Right atrium auricular region (tissue), 2 donors: ENCODE measurements around the gene DUS1L. TPM values are rescaled to one million over a fixed set of nuclear protein-coding genes. Genes with fewer than 3 reads are reported as not detected.

Experiments
- DNase-seq: peaks from one replicate; pipeline ENCODE4 v3.0.0-alpha.2; 2019; ENCODE audit warnings: low spot score
- H3K27ac ChIP-seq, 2 donors: fragments of 200-600 bp; sonication (generic); 1 replicate in 1 of 2; 2 replicates in 1 of 2; pipeline ENCODE4 v1.5.1; 2016 to 2019
- H3K27me3 ChIP-seq, 2 donors: fragments of 200-600 bp; sonication (generic); one replicate each; pipeline versions ENCODE4 v1.5.1 to v1.6.0; 2017 to 2019
- H3K36me3 ChIP-seq: fragments of 200-600 bp; sonication (generic); one replicate; pipeline ENCODE4 v1.5.1; 2016
- H3K4me1 ChIP-seq, 2 donors: fragments of 200-600 bp; sonication (generic); one replicate each; pipeline versions ENCODE4 v1.5.1 to v1.6.0; 2017 to 2019
- H3K4me3 ChIP-seq, 2 donors: fragments of 200-600 bp; sonication (generic); 1 replicate in 1 of 2; 2 replicates in 1 of 2; pipeline ENCODE4 v1.5.1; 2017 to 2019; ENCODE audit warnings: mild to moderate bottlenecking in 1 of 2, moderate library complexity in 1 of 2
- H3K9me3 ChIP-seq, 2 donors: fragments of 200-600 bp; sonication (generic); one replicate each; pipeline ENCODE4 v1.5.1; 2019
- CTCF ChIP-seq, 2 donors: fragments of 200-600 bp; sonication (generic); IDR thresholded peaks; one replicate each; pipeline ENCODE4 v1.5.1; 2019; ENCODE audit warnings: antibody characterized with exemption in 2 of 2
- total RNA-seq, 2 donors: library from RNA; depleted of rRNA; stranded (reverse); fragments of >200 nt; gene quantifications; one replicate each; pipeline ENCODE4 v1.1.0, GENCODE V29; 2016

DUS1L gene
- total RNA-seq, 2 donors from 2014 or later, result 33.3 to 45.7 TPM

GRCh38 chr17:82091264-82092066, 25.9 kb upstream of the DUS1L start:
- H3K9me3 ChIP-seq, result no peaks in the 10 kb centered on the region
- TF ChIP-seq CTCF (IDR thresholded peaks at IDR 0.05), result no peak
- DNase-seq, result no peak
- no peaks in the 10 kb centered on the region for H3K27me3 ChIP-seq
- no peak overlapping the region for H3K4me3 ChIP-seq
- no peak overlapping the region for H3K27ac ChIP-seq
- H3K36me3 ChIP-seq, result peaks cover 96% of the 10 kb centered on the region
- peaks cover 0 to 3% of the 10 kb centered on the region in 2 donors for H3K4me1 ChIP-seq

- Histone ChIP-seq H3K4me1 (no peaks in the 10 kb centered on the region), H3K27ac (no peak overlapping the region), H3K9me3 (no peaks in the 10 kb centered on the region), H3K4me3 (no peak overlapping the region), H3K36me3 (peaks cover 100% of the 10 kb centered on the region), H3K27me3 (no peaks in the 10 kb centered on the region)
- no peak for DNase-seq
- TF ChIP-seq CTCF (IDR thresholded peaks at IDR 0.05), result no peak
Observed at GRCh38 chr17:82090549-82091263, 25.1 kb upstream of the DUS1L start.

- Histone ChIP-seq H3K36me3 (peaks cover 100% of the 10 kb centered on the region), H3K27me3 (no peaks in the 10 kb centered on the region), H3K4me3 (no peak overlapping the region), H3K27ac (no peak overlapping the region), H3K4me1 (no peaks in the 10 kb centered on the region), H3K9me3 (no peaks in the 10 kb centered on the region)
- TF ChIP-seq CTCF (IDR thresholded peaks at IDR 0.05), result no peak
- no peak for DNase-seq
Observed at GRCh38 chr17:82089723-82090548, 24.3 kb upstream of the DUS1L start.

GRCh38 chr17:82088838-82089722, 23.5 kb upstream of the DUS1L start:
- DNase-seq, result no peak
- Histone ChIP-seq H3K36me3 (peaks cover 100% of the 10 kb centered on the region), H3K4me3 (no peak overlapping the region), H3K27ac (no peak overlapping the region), H3K27me3 (no peaks in the 10 kb centered on the region), H3K4me1 (no peaks in the 10 kb centered on the region), H3K9me3 (no peaks in the 10 kb centered on the region)
- no peak for TF ChIP-seq CTCF (IDR thresholded peaks at IDR 0.05)
